NCI-H1417 treated with DMSO at 0.1 percent for 48 hours (cell line): Measurements from ENCODE around the gene NRG4.
"Not testable (repeated sequence)": the region's sequence is repeated elsewhere in the genome, so short reads cannot be mapped to it uniquely, and the experiment has no call there.

Experiments
- DNase-seq: peaks from one replicate; lab custom pipeline; 2025; lab: John Stamatoyannopoulos, UW

NRG4 gene

DNA sequence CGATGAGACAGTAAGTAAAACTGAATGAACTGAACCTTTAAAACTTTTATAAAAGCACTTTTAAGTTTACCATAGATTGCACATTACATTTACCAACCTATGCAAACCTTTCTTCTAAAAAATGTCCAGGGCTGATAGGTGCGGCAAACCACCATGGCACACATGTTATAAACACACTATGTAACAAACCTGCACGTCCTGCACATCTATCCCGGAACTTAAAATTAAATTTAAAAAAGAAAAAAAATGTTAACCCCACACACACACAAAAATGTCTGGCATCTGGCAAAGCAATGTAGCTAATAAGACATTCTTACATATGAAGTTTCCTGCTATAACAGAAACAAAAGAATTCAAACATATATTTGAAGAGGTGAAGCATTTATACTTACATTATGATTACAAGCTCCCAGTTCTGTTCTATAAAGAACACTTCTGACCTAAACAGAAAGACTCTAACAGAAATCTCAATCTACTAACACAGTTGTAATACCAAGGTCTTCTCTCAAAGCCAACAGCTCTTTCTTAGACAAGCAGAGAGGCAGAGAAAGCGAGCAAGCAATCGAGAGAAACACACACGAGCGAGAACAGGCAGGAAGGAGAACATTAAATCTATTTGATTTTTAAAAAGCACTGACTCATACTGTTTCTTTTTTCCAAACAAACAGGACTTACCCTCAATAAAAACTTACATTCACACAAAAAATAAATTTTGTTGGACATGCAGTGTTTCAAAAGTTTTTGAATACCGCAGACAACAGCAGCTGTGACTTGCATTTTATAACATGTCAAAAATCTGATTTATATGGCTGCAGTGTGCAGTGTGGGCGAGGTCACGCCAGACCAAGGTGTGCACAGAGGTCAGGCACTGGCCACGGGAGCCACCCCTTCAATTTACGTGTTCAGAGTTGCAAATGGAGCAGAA is at the start of gene NRG4:
NRG4 (minus strand) TSS at position 798 of the 925 bp plus-strand sequence. CDS start 1,194 bp downstream, outside the sequence.
- DNase-seq = no peak

DNA sequence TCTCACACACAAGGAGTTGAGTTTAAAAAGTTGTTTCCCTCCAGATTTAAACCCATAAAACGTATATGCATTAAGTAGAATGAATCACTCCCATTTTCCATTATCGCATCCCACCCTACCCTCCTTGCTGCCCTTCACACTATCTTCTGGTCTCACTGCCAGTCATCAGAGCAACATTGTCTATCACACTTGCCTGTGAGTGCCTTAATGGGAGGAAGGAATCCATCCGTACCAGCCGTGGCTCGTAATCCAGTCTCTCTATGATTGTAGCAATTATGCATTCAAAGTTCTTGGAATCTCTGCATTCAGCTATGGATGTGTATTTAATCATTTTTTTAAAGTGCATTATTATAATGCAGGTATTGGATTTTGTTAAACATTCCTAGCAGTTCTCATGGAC is 49.5 kb upstream of the NRG4 start:
- DNase-seq = no peak

DNA sequence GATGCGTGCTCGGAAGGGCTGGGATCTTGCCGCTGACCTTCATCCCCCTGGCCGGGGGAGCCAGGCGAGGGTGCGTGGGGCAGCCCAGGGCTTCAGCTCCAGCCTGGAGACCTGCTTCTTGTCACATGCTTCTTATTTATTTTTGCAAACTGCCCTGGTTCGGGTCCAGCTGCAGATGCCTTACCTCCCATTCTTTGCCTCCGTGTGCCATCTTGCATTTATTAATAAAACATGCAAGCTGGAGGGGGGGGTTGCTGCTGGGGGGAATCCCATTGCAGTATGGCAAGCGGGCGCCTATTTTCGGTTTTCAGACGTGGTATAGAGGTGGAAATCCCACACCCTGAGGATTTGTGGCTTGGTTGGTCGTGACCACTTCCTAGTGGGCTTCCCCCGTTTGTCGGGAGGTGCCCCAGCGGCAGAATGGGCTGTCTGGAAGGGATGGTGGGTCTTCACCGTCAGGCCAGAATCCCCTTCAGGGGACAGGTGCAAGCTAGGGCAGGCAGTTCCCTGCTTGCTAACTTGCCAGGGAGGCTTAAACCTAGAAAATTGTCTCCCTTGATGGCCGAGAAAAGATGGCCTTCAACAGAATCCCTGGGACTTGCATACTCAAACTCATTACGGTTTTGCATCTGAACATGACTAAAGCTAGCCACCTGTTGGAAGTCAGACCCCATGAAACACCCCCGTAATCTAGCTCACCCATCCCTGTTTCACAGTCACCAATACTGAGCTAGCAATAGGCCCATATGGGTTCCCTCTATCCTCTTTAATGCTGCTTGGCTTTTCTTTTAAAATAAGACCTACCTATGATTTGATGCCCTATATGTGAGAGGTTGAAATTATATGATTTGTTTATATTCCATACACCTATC is 48.1 kb upstream of the NRG4 start:
- DNase-seq = no peak

- no peak for DNase-seq
Observed at GRCh38 chr15:76059320-76060117, 47.3 kb upstream of the NRG4 start, which contains the start of gene TMEM266. Gene TMEM266, plus strand, starts transcription at chr15:76059985. Its CDS starts 74,279 bp downstream, at chr15:76134264.

- no peak for DNase-seq
Observed at GRCh38 chr15:76058714-76059319, 46.6 kb upstream of the NRG4 start.

GRCh38 chr15:76057332-76058000 is 45.2 kb upstream of the NRG4 start:
- no peak for DNase-seq

DNA sequence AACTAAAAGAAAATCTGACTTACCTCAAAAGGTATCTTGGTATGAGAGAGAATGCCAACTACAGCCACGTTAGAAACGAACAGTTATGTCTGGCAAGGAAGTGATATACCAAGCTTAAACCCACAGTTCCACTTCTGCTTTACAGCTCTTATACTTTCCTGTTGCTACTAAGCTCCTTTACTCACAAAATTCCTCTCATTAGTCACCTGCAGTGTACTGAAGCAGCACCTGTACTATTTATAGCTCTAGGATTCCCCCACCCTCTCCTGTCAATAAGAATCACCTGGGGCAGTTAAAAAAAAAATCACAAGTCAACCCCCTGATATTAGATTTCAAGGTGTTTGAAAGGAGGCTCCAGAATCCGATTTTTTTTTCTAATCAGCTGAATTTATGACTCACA is 44.7 kb upstream of the NRG4 start:
- no peak for DNase-seq

DNA sequence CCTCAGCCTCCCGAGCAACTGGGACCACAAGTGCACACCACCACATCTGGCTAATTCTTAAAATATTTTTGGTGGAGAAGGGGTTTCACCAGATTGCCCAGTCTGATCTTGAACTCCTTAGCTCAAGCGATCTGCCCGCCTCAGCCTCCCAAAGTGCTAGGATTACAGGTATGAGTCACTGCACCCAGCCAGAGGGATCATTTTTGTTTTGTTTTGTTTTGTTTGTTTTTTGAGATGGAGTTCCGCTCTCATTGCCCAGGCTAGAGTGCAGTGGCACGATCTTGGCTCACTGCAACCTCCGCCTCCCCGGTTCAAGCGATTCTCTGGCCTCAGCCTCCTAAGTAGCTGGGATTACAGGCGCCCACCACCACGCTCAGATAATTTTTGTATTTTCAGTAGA is 42.0 kb upstream of the NRG4 start:
- not testable (repeated sequence) for DNase-seq

GRCh38 chr15:76038512-76038911 is 26.3 kb upstream of the NRG4 start:
- DNase-seq = no peak

- DNase-seq = no peak
Observed at GRCh38 chr15:76035593-76035992, 23.4 kb upstream of the NRG4 start.

DNA sequence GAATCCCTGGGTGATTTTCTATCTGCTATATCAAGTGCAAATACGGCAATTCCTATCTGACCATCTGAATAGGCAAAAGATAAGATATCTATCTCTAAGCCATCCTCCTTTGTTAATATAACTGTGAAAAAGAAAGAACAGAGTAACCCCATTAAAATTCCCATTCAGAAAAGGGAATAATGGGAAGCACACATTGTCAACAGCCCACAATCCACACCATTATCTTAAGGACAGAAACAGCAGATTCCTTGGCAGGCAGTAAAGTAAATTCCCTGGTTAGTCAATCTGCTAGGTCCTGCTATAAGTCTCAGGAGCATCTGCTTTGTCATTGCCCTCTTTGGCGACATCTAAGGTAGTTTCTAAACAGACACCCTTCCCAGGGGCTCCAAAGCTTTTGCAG is 21.9 kb upstream of the NRG4 start:
- DNase-seq = no peak

DNA sequence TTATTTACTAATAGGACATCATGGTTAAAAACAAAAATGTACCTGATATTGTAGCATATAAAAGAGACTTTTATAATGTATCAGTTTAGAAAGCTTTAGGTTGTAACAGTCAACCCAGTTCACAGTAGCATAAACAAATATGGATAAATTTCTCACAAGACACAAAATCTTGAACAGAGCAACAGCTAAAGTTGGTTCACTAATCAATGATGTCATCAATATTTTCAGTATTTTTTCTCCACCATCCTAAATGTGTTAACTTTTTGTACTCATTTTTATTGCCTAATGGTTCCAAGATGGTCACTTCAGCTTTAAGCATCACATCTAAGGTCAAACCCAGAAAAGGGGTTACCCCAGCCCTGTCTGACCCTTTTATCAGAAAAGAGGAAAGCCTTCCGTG is 21.2 kb upstream of the NRG4 start:
- no peak for DNase-seq

DNA sequence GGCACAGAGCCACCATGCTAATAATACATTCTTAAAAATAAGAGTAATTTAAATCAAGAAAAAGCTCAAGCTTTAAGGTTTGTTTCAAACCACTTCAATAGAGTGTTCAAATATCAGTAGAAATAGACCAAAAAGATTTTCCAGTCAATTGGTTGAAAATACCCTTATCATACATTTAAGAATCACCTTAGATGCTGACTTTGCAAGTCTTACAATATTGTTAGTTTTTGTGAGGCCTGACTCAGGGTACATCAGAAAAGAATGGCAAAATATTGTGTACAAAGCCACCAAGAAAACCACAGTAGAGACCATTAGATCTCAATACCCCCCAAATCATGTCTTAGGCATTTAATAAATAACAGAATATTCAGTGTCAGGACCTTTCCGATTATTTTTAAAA is 19.8 kb upstream of the NRG4 start:
- DNase-seq = no peak

DNA sequence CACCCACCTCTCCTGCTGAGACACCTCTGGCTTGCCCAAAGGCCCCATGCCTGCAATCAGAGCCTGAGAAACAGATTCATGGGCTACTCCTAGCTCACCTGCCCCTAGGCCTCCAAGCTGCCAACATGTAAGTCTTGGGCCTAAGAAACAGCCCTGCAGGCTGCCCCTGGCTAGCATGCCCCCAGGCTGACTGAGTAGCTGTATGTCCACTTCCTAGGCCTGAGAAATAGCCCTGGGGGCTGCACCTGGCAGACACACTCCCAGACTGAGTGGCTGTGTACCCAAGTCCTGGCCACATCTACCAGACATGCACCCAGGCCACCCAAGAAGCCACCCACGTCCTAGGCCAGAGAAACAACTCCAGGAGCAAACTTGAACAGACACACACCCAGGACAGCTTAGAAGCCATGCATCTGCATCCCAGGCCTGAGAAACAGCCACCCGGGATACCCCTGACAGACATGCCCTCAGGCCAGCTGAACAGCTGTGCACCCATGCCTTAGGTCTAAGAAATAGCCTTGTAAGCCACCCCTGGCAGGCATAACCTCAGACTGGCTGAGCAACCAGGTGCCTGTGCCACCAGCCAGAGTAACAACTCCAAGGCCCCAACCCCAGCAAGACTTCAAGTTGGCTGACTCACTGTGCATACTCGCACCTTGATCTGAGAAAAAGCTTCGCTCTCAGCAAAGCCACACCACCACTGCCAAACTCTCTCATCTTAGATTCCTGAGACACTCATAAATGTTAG is 12.0 kb upstream of the NRG4 start:
- no peak for DNase-seq

DNA sequence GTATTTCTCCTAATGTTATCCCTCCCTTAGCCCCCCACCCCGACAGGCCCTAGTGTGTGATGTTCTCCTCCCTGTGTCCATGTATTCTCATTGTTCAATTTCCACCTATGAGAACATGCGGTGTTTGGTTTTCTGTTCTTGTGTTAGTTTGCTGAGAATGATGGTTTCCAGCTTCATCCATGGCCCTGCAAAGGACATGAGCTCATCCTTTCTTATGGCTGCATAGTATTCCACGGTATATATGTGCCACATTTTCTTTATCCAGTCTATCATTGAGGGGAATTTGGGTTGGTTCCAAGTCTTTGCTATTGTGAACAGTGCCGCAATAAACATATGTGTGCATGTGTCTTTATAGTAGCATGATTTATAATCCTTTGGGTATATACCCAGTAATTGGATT is 1.2 kb upstream of the NRG4 start:
- not testable (repeated sequence) for DNase-seq

DNA sequence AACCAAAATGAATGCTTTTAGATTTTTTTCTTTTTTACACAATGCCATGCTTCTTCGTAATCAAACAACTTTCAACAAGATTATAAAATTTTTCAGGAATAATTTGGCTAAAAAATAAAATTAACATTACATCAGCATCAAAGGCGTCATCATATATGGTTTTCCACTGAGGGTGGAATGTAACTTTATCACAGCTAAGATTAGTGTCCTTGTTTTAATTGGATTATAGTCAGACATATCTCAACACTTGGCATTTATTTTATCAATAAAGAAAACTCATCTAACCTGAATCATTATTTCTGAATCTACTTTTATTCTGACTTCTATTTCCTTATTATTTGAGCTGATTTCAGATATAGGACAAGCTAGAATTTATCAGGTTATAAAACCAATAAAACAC is 1.6 kb downstream of the NRG4 start:
- DNase-seq = no peak

DNA sequence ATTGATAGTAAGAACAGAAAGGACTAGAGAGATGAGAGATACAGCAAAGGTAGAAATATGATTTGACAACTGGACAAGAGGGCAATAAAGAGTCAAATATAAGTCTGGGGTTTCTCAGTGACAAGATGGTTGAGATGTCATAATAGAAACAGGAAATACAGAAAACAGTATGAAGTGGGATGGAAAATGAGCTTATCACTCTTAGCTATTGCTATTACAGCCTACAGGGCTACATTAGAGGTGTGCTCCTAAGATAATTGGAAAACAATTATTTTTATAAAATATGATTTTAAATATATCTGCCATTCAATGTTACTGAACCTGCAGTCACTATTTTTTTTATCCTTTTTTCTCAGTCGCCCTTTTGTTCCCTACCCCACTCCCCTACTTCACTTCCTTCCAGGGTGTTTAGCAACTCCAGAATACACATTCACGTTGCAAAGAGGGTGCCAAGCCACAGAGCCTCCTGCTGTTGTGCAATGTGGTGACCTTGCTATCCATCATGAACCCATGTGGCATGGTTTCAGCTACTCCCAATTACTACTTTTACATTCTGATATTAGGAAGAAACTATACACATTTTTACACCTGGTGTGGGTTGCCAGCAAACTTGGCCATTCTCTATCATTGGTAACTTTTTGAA is 6.0 kb downstream of the NRG4 start:
- no peak for DNase-seq

DNA sequence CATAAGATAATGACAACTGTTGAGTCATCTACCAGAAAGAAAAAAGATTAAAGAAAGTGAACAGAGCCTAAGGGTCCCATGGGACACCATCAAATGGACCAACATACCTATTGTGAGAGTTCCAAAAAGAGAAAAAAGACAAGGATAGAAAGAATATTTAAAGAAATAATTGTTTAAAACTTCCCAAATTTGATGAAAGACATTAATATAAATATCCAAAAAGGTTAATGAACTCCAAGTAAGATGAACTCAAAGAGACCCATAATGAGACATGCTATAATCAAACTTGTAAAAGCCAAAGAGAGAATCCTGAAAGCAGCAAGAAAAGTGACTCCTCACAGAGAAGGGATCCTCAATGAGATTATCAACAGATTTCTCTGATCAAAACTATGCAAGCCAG is 8.9 kb downstream of the NRG4 start:
- no peak for DNase-seq

GRCh38 chr15:75995611-75996010 is 16.6 kb downstream of the NRG4 start:
- no peak for DNase-seq

DNA sequence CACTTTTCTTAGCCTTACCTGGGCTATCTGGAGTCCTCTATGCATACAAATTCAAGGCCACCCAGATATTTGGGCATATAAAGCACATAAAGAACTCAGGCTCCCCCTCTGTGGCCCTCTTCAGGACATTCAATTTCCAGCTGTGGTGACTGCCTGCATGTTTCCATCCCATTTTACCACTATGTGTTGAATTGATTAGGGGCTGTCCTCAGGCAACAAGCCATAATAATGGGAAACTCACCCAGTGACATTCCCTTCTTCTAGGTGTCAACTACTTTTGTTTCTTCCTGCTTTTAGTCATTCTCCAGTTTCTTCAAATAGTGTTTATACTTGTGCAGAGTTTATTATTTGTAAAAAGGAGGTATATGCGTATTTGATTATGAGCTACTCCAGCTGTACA is 18.0 kb downstream of the NRG4 start:
- no peak for DNase-seq
